Measurements from ENCODE around the gene SYTL3. TPM values are rescaled to one million over a fixed set of nuclear protein-coding genes. Genes with fewer than 3 reads are reported as not detected.
A peak's percentile ranks its signal among the peaks of the same experiment; 100 is the strongest.
"Not testable (repeated sequence)": the region's sequence is repeated elsewhere in the genome, so short reads cannot be mapped to it uniquely, and the experiment has no call there.

The SYTL3 gene
- total RNA-seq, 1 donor: 6.5 TPM

GRCh38 chr6:158786645-158787304 lies 136.9 kb downstream of the SYTL3 start:
- no peak for DNase-seq (ENCODE audit: low read depth in 2 of 3, low spot score in 2 of 3)

- DNase-seq (ENCODE audit: low read depth in 2 of 3, low spot score in 2 of 3): no peak
Observed at GRCh38 chr6:158787395-158787794, 137.5 kb downstream of the SYTL3 start.

GRCh38 chr6:158789115-158789917 lies 139.5 kb downstream of the SYTL3 start:
- peak in 2 of 3 donors; percentile 50 to 77 for DNase-seq (ENCODE audit: low read depth in 2 of 3, low spot score in 2 of 3)

DNA sequence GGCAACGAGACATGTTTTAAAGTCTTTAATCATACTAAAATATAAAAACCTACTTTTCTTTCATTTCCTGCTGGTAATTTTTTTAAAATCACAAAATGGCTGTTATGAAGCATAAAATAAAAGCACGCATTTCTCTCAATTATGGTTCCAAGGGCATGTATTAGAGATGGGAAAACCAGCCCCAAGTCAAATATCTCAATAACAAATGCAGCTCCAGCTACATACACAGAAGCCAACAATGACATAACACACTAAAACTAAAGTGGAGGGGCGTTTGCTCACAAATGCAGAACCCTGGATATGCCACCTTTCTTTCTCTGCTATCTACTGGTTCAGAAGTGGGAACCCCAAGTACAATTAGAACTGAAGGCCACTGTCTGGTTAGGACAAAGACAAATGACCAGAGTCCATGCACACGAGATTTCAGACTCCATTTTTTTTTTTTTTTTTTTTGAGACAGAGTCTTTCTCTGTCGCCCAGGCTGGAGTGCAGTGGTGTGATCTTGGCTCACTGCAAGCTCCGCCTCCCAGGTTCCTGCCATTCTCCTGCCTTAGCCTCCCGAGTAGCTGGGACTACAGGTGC lies 141.5 kb downstream of the SYTL3 start:
- no peak for DNase-seq (ENCODE audit: low read depth in 2 of 3, low spot score in 2 of 3)

GRCh38 chr6:158792505-158792904 lies 142.7 kb downstream of the SYTL3 start:
- DNase-seq (ENCODE audit: low read depth in 2 of 3, low spot score in 2 of 3): not testable (repeated sequence)

DNA sequence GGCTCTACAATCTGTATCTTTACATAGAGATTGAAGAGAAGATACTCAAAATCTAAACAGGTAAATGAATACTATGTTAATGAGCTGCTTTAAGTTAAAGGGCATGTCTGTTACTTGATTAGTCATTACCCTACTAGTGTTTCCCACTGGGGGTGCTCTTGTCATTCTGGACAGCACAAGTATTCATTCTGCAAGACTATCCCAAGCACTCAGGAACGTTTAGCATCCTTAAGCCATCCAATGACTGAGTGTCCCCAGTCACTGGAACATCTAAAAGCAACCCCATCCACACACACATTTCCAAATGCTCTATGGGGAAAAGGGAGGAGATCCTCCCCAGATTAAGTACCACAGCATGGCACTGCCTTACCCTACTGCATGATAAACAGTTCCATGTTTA lies 143.6 kb downstream of the SYTL3 start:
- peak in 2 of 3 donors; percentile 33 to 59 for DNase-seq (ENCODE audit: low read depth in 2 of 3, low spot score in 2 of 3)

- DNase-seq (ENCODE audit: low read depth in 2 of 3, low spot score in 2 of 3): no peak
Observed at GRCh38 chr6:158795516-158795915, 145.7 kb downstream of the SYTL3 start.

DNA sequence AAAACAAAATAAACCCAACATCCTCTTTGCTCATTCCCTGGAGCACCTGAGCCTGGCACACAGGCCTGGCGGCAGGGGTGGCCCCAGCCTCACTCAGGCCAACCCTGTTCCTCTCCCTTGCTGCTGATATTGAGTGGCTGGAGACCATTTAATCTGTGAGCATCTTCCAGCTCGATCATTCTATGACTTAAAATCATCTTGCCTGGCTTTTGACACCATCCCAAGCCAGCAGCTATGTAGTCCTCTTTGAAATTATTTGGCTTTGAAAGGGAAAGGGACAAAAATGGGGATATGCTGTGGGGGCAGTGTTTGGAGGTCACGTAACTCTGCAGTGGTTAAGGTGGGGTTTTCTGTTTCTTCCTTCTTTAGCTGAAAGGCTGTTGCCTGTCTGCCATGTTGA lies 146.5 kb downstream of the SYTL3 start:
- no peak for DNase-seq (ENCODE audit: low read depth in 2 of 3, low spot score in 2 of 3)

DNA sequence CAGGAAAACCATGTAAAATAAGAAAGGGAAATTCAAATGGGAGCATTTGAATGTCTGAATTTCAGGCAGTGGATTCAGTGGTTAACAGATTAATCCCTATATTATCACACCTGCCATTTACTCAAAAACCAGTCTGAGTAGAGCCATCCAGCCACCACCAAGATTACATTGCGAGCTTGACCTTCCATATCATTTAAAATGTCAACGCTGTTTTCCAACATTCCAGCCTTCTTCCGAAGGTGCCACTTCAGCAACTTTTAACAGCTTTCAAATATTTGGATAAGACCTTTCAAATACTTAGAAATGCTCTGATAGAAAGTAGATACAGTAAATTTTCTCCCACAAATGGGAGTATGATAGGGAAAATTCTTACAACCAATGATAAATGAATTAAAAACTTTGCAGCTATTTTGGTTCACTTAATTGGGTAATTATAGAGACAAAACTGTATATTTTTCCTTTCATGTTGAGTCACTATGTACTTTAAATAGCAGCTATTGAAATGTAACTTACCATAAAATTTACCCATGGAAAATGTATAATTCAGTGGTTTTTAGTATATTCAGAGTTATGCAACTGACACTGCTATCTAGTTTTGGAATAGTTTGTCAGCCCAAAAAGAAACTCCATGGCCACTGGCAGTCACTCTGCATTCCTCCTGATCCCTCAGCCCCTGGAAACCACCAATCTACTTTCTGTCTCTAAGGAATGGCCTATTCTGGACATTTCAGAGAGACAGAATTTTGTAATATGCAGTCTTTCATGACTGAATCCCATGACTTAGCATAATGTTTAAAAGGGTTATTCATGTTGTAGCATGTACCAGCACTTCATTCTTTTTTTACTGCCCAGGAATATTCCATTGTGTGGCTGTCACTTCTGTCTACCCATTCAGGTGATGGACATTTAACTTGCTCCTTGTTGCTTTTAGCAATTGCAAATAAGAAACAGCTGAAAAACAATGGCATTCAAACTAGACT lies 147.8 kb downstream of the SYTL3 start:
- no peak for DNase-seq (ENCODE audit: low read depth in 2 of 3, low spot score in 2 of 3)

GRCh38 chr6:158798311-158798710 lies 148.5 kb downstream of the SYTL3 start:
- no peak for DNase-seq (ENCODE audit: low read depth in 2 of 3, low spot score in 2 of 3)

- peak in 2 of 3 donors; percentile 46 to 76 for DNase-seq (ENCODE audit: low read depth in 2 of 3, low spot score in 2 of 3)
Observed at GRCh38 chr6:158799051-158799792, 149.4 kb downstream of the SYTL3 start.

GRCh38 chr6:158801655-158802294 lies 151.9 kb downstream of the SYTL3 start:
- no peak for DNase-seq (ENCODE audit: low read depth in 2 of 3, low spot score in 2 of 3)

DNA sequence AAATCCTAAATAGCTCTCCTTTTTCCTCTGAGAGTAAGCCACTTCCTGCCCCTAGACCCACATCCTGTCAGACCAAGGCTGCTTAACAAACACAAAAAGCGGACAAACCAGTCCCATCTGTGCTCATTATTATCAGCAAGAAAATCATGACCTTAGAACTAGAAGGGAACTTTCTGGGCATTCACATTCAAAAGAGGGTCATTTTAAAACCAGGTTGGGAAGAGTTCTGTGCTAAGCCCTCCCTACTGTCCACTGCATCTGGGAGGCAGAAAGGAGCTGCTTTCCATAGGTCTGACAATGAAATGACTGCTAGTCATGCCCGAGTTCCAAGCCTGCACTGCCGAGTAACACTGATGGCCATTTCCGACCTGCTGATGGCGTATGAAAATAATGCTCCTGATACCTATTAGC lies 153.9 kb downstream of the SYTL3 start:
- DNase-seq (ENCODE audit: low read depth in 2 of 3, low spot score in 2 of 3): peak in 2 of 3 donors; percentile 43 to 75

- DNase-seq (ENCODE audit: low read depth in 2 of 3, low spot score in 2 of 3): no peak
Observed at GRCh38 chr6:158804207-158804606, 154.4 kb downstream of the SYTL3 start.

- DNase-seq (ENCODE audit: low read depth in 2 of 3, low spot score in 2 of 3): no peak
Observed at GRCh38 chr6:158805698-158806377, 156.0 kb downstream of the SYTL3 start.

GRCh38 chr6:158807515-158808441 lies 157.9 kb downstream of the SYTL3 start:
- peak in 1 of 3 donors; percentile 52 for DNase-seq (ENCODE audit: low read depth in 2 of 3, low spot score in 2 of 3)

GRCh38 chr6:158808442-158808833 lies 158.6 kb downstream of the SYTL3 start:
- no peak for DNase-seq (ENCODE audit: low read depth in 2 of 3, low spot score in 2 of 3)
